BJ (cell line): ENCODE data around the gene WNT7A. TPM values are rescaled to one million over a fixed set of nuclear protein-coding genes. Genes with fewer than 3 reads are reported as not detected.

ENCODE experiments used
- CTCF ChIA-PET: fragments of 350-600 bp; formaldehyde crosslinking; extraction: SDS; loops from one replicate; lab custom pipeline; 2021; ENCODE audit warnings: antibody characterized with exemption, inconsistent platforms; lab: Yijun Ruan, JAX
- POLR2A ChIA-PET: fragments of 300-600 bp; sonication (Branson Sonifier 250); formaldehyde crosslinking; extraction: SDS; loops from one replicate; lab custom pipeline; 2021; ENCODE audit warnings: antibody characterized with exemption; lab: Charles Lee
- DNase-seq: peaks from one replicate; pipeline ENCODE4 v3.0.0-alpha.2; 2011; ENCODE audit warnings: low read depth
- H3K27me3 ChIP-seq: 2 replicates; pipeline ENCODE4 v1.6.0; 2011; ENCODE audit warnings: low read length; ENCODE audit not compliant: control insufficient read depth, insufficient read depth
- H3K36me3 ChIP-seq: 2 replicates; pipeline ENCODE4 v1.5.1; 2011; ENCODE audit warnings: low read length; ENCODE audit not compliant: control insufficient read depth, insufficient read depth
- H3K4me3 ChIP-seq: 2 replicates; pipeline ENCODE4 v1.5.1; 2011; ENCODE audit warnings: low read depth, mild to moderate bottlenecking, control low read depth, low read length
- polyA plus RNA-seq: library from polyadenylated mRNA; depleted of rRNA; stranded (reverse); fragments of >200 nt; gene quantifications from 2 replicates; pipeline ENCODE4 v1.2.3, GENCODE V29; 2011
- TF ChIP-seq, protein P1 (sequence below): IDR thresholded peaks from 2 replicates; pipeline ENCODE4 v1.5.1; 2011; ENCODE audit warnings: low read depth, mild to moderate bottlenecking, control low read depth, inconsistent platforms, low read length, moderate library complexity; ENCODE audit not compliant: insufficient read depth

The WNT7A gene
- polyA plus RNA-seq, 1 experiment, result not detected

DNA sequence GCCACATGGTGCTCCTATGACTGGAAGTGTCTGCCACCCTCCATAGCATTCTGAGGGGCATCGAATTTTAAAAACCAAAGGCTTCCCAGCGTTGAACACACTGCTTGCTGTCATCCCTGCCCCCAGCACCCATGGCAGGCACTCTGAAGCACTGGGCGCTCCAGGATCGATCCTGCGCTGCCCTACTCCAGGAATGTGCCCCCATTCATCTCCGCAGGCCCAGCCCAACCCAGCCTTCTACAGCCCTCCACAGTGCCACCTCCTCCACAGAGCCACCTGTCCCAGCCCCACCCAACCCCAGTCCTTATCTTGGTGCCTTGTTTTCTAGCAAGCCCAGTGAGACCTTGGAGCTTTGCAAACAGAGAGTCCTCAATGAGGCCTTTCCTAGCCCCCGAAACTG lies 52.2 kb downstream of the WNT7A start:
- Histone ChIP-seq H3K4me3 (no peak overlapping the region), H3K27me3 (no peaks in the 10 kb centered on the region), H3K36me3 (no peaks in the 10 kb centered on the region)
- TF ChIP-seq, protein P1, sequence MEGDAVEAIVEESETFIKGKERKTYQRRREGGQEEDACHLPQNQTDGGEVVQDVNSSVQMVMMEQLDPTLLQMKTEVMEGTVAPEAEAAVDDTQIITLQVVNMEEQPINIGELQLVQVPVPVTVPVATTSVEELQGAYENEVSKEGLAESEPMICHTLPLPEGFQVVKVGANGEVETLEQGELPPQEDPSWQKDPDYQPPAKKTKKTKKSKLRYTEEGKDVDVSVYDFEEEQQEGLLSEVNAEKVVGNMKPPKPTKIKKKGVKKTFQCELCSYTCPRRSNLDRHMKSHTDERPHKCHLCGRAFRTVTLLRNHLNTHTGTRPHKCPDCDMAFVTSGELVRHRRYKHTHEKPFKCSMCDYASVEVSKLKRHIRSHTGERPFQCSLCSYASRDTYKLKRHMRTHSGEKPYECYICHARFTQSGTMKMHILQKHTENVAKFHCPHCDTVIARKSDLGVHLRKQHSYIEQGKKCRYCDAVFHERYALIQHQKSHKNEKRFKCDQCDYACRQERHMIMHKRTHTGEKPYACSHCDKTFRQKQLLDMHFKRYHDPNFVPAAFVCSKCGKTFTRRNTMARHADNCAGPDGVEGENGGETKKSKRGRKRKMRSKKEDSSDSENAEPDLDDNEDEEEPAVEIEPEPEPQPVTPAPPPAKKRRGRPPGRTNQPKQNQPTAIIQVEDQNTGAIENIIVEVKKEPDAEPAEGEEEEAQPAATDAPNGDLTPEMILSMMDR, result no peak
- ChIA-PET POLR2A (no interaction called here), CTCF (no interaction called here)
- DNase-seq, result no peak

DNA sequence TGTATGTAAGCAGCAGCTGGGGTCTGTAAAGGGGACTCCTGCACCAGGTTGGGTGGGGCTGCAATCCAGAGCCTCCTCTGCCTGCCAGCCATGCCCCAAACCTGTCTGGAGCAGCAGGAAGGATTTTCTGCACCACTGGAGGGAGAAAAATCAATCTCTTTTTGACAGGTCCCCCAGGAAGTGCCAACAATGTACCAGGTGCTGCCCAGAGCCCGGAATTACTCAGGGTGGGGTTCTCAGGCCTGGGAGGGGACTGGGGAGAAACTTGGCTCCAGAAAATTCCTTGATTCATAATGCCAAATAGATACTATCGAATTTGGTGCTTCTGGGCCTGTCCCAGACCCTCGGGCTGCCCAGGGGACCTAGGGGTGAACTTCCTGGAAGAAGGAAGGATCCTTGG lies 52.6 kb downstream of the WNT7A start:
- POLR2A ChIA-PET, result no interaction called here
- Histone ChIP-seq H3K36me3 (no peaks in the 10 kb centered on the region), H3K4me3 (no peak overlapping the region), H3K27me3 (no peaks in the 10 kb centered on the region)
- TF ChIP-seq, protein P1, result no peak
- CTCF ChIA-PET, result no interaction called here
- no peak for DNase-seq

GRCh38 chr3:13826672-13827071 lies 53.2 kb downstream of the WNT7A start:
- ChIA-PET POLR2A (no interaction called here), CTCF (no interaction called here)
- Histone ChIP-seq H3K27me3 (no peaks in the 10 kb centered on the region), H3K36me3 (no peaks in the 10 kb centered on the region), H3K4me3 (no peak overlapping the region)
- no peak for DNase-seq
- TF ChIP-seq, protein P1, result no peak

DNA sequence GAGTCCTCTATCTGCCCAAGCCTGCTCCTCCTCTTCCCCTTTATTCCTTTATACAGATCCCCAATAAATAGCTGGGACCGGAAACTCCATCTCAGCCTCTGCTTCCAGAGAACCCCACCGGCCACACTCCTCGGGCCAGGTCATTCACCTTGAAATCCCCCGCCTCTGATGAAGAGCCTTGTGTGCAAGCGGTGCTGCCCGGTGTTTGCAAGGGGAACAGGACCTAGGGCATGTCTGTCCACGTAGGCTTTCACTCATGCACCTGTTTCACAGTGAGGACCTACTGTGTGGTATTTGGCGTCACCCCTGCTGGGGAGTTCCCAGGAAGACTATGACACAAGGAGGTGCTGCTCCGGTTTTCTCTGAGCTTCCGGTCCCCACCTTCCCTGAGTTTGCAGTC lies 54.0 kb downstream of the WNT7A start:
- Histone ChIP-seq H3K27me3 (no peaks in the 10 kb centered on the region), H3K36me3 (no peaks in the 10 kb centered on the region), H3K4me3 (no peak overlapping the region)
- ChIA-PET CTCF (no interaction called here), POLR2A (no interaction called here)
- TF ChIP-seq, protein P1, result no peak
- DNase-seq, result no peak

- no peak for DNase-seq
- TF ChIP-seq, protein P1, result no peak
- H3K36me3 ChIP-seq, result no peaks in the 10 kb centered on the region
- H3K27me3 ChIP-seq, result no peaks in the 10 kb centered on the region
- POLR2A ChIA-PET, result no interaction called here
- CTCF ChIA-PET, result no interaction called here
- no peak overlapping the region for H3K4me3 ChIP-seq
Measured at GRCh38 chr3:13825311-13825579, 54.6 kb downstream of the WNT7A start.
